SHP77 treated with DMSO at 0.1 percent for 48 hours (cell line): ENCODE measurements around the gene GLT8D2.

Experiments used
- DNase-seq: peaks from one replicate; lab custom pipeline; 2025; lab: John Stamatoyannopoulos, UW

The GLT8D2 gene

GRCh38 chr12:103948746-103949406 lies 101.1 kb downstream of the GLT8D2 start:
- DNase-seq, result no peak

GRCh38 chr12:103947871-103948555 lies 102.0 kb downstream of the GLT8D2 start:
- DNase-seq, result no peak

- no peak for DNase-seq
Measured at GRCh38 chr12:103944964-103945363, 105.0 kb downstream of the GLT8D2 start.
